ENCODE measurements around the gene KLK12. TPM values are rescaled to one million over a fixed set of nuclear protein-coding genes. Genes with fewer than 3 reads are reported as not detected.

Gene KLK12
- total RNA-seq, 6 experiments from 2014 or later: not detected

DNA sequence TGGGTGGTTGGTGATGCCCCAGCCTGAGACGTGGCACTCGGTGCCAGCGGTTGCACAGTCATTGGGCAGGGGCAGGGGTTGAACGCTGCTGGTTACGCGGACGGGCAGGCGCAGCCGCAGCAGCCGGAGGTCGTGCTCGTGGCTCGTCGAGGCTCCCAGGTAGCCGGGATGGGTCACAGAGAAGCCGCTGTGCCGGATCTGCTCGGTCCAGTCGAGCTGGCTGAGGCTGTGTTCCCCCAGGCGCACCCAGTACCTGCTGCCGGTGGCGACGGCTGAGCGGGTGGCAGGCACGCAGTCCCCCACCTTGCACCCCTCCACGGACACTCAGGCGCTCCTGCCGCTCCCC lies 2.9 kb downstream of the KLK12 start:
- Histone ChIP-seq H3K9me3 (no peaks in the 10 kb centered on the region), H3K4me3 (no peak overlapping the region), H3K4me1 (no peaks in the 10 kb centered on the region), H3K27me3 (no peaks in the 10 kb centered on the region), H3K36me3 (no peaks in the 10 kb centered on the region), H3K27ac (no peak overlapping the region)
- TF ChIP-seq POLR2A (IDR thresholded peaks at IDR 0.05): no peak
- TF ChIP-seq, protein P1, sequence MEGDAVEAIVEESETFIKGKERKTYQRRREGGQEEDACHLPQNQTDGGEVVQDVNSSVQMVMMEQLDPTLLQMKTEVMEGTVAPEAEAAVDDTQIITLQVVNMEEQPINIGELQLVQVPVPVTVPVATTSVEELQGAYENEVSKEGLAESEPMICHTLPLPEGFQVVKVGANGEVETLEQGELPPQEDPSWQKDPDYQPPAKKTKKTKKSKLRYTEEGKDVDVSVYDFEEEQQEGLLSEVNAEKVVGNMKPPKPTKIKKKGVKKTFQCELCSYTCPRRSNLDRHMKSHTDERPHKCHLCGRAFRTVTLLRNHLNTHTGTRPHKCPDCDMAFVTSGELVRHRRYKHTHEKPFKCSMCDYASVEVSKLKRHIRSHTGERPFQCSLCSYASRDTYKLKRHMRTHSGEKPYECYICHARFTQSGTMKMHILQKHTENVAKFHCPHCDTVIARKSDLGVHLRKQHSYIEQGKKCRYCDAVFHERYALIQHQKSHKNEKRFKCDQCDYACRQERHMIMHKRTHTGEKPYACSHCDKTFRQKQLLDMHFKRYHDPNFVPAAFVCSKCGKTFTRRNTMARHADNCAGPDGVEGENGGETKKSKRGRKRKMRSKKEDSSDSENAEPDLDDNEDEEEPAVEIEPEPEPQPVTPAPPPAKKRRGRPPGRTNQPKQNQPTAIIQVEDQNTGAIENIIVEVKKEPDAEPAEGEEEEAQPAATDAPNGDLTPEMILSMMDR (IDR thresholded peaks at IDR 0.05): no peak
- ATAC-seq (no peak), DNase-seq (no peak)
- WGBS (ENCODE audit: insufficient coverage, low coverage, low lambda C conversion rate, missing lambda C conversion rate): 80% methylated on average over 1 of the region's 28 CpGs
- intact Hi-C loops (cut with DNase I): no loop called here

DNA sequence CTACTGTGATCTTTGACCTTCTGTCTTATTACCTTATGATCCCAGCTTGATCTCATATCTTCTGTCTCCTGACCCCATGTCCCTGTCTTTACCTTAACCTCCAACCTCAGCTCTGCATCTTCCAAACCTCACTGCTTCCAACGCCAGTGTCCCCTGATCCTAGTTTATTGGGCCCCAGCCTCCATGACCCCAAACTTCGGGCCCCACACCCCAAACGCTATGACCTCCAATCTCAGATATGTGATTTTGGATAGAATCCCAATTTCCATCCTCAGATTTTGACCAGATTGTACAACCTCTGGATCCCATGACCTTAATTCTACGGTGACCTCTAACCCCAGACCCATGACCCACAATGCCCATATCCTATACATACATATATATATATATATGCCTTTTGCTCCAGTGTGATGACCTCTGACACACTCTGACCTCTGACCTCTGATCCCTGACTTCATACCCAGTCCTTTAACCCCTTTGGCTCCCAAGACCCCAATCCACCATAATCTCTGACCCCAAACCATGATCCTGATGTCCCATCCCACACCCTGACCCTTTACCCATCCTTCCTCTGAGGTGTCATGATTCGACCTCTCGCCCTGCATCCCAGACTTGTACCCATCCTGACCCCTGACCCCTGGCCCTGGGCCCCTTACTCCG lies 3.5 kb downstream of the KLK12 start:
- H3K9me3 ChIP-seq: no peaks in the 10 kb centered on the region
- H3K36me3 ChIP-seq: no peaks in the 10 kb centered on the region
- no peak overlapping the region for H3K4me3 ChIP-seq
- intact Hi-C loops (cut with DNase I): no loop called here
- H3K27ac ChIP-seq: no peak overlapping the region
- DNase-seq: no peak
- ATAC-seq: no peak
- TF ChIP-seq POLR2A (IDR thresholded peaks at IDR 0.05): no peak
- TF ChIP-seq, protein P1 (IDR thresholded peaks at IDR 0.05): no peak
- 77% methylated on average over 7 of the region's 7 CpGs for WGBS (ENCODE audit: insufficient coverage, low coverage, low lambda C conversion rate, missing lambda C conversion rate)
- H3K27me3 ChIP-seq: no peaks in the 10 kb centered on the region
- no peaks in the 10 kb centered on the region for H3K4me1 ChIP-seq

DNA sequence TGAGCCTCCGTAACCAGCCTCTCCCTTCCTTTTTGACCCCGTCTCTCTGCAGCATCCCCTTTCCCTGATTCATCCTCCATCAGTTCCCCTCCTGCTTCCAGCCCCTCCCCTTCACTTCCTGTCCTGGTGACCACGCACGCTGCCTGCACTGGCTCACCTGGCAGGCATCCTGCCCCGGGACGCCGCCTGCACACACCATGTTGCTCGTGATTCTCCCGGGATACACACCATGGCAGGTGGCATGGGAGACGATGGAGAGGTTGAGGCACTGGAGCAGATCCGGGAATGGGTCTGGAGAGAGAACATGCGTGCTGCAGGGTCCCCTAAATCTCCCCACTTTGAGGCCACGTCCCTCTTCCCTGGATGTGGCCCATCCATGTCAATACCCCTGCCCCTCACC lies 4.2 kb downstream of the KLK12 start:
- DNase-seq (no peak), ATAC-seq (no peak)
- no peaks in the 10 kb centered on the region for H3K36me3 ChIP-seq
- intact Hi-C loops (cut with DNase I): no loop called here
- H3K4me1 ChIP-seq: no peaks in the 10 kb centered on the region
- H3K27me3 ChIP-seq: no peaks in the 10 kb centered on the region
- H3K9me3 ChIP-seq: no peaks in the 10 kb centered on the region
- no peak overlapping the region for H3K27ac ChIP-seq
- H3K4me3 ChIP-seq: no peak overlapping the region
- no peak for TF ChIP-seq POLR2A (IDR thresholded peaks at IDR 0.05)
- TF ChIP-seq, protein P1 (IDR thresholded peaks at IDR 0.05): no peak
- 47% methylated on average over 4 of the region's 13 CpGs for WGBS (ENCODE audit: insufficient coverage, low coverage, low lambda C conversion rate, missing lambda C conversion rate)

DNA sequence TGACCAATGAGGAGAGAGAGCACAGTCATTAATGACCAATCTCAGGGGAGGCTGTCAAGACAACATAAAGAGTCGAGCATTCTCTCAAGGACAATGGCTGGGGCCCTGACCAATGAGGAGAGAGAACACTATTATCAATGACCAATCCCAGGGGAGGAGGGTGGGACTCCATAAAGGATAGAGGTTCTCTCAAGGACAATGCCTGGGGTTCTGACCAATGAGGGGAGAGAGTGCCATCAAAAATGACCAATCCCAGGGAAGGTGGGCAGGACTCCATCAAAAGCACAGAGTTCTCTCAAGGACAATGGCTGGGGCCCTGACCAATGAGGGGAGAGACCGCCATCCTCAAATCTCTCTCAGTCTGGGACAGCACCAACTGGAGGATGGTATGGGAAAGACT lies 5.1 kb downstream of the KLK12 start:
- ATAC-seq (no peak), DNase-seq (no peak)
- H3K9me3 ChIP-seq: no peaks in the 10 kb centered on the region
- intact Hi-C loops (cut with DNase I): no loop called here
- no peak overlapping the region for H3K27ac ChIP-seq
- TF ChIP-seq, protein P1 (IDR thresholded peaks at IDR 0.05): no peak
- no peak for TF ChIP-seq POLR2A (IDR thresholded peaks at IDR 0.05)
- H3K4me3 ChIP-seq: no peak overlapping the region
- no peaks in the 10 kb centered on the region for H3K4me1 ChIP-seq
- WGBS (ENCODE audit: insufficient coverage, low coverage, low lambda C conversion rate, missing lambda C conversion rate): 40% methylated on average over 1 of the region's 2 CpGs
- no peaks in the 10 kb centered on the region for H3K27me3 ChIP-seq
- H3K36me3 ChIP-seq: no peaks in the 10 kb centered on the region

DNA sequence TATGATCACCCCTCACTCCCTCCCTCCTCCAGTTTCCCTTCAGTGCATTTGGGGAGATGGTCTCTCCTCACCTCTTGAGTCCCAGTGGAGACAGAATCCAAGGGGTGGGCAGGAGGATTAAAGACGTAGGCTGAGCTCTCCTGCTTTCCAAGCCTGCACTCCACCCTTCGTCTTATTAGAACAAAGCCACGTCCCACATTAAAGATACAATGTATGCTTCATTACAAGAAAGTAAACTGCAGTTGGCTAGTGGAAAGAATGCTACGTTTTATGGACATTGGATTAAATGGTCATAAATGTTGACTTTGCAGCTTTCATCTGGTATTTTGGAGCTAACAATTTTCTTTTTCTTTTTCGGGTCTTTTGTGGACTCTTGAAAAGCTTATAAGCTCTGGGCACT lies 6.9 kb downstream of the KLK12 start:
- intact Hi-C loops (cut with DNase I): no loop called here
- Histone ChIP-seq H3K36me3 (no peaks in the 10 kb centered on the region), H3K4me3 (no peak overlapping the region), H3K27me3 (no peaks in the 10 kb centered on the region), H3K4me1 (no peaks in the 10 kb centered on the region), H3K9me3 (no peaks in the 10 kb centered on the region), H3K27ac (no peak overlapping the region)
- no peak for DNase-seq
- 28% methylated on average over 5 of the region's 5 CpGs for WGBS (ENCODE audit: insufficient coverage, low coverage, low lambda C conversion rate, missing lambda C conversion rate)
- no peak for TF ChIP-seq POLR2A (IDR thresholded peaks at IDR 0.05)
- TF ChIP-seq, protein P1 (IDR thresholded peaks at IDR 0.05): no peak
- ATAC-seq: no peak

Measured in right lobe of liver (tissue), 6 donors.